GM19239 (cell line): ENCODE results near the gene FREM1.

Experiments used
- DNase-seq: peaks from one replicate; pipeline ENCODE4 v3.0.0; 2011; ENCODE audit warnings: low spot score; ENCODE audit not compliant: insufficient read length
- FAIRE-seq: peaks from 2 replicates; lab custom pipeline; 2011; peaks lifted over from hg19 to GRCh38; lab: Jason Lieb, UNC

FREM1 gene

DNA sequence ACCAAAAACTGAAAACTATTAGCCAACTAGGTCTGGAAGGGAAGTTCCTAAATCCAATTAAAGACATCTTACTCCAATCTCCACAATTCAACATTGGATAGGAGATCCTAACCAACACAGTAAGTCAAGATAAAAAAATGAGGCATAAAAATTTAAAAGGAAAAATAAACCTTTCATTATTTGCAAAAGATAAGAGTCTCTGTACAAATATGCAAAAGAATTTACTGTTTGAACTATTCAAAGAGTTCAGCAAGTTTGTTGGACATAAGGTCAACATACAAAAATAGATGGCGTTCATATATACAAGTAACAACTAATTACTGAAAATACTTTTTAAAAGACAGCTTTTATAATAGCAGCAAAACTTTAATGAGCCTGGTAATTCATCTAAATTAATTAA lies 3.1 kb upstream of the FREM1 start:
- DNase-seq (no peak), FAIRE-seq (no peak)

DNA sequence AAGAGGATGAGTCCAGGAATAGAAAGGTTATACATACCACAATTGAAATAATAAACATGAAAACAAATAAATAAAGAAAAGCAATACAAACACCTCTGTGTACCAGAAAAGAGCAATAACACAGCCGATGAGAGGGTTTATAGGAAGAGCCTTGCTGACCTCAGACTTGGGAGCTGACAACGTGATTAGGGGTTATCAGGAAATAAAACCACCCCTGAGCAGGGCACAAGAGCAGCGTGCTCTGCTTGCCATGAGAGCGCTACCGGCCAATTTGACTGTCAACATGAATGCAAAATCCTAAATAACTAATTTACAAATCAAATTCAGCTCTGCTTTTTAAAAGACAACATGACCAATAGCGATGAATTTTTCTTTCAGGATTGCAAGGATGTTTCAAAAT lies 2.6 kb upstream of the FREM1 start:
- FAIRE-seq (no peak), DNase-seq (no peak)

DNA sequence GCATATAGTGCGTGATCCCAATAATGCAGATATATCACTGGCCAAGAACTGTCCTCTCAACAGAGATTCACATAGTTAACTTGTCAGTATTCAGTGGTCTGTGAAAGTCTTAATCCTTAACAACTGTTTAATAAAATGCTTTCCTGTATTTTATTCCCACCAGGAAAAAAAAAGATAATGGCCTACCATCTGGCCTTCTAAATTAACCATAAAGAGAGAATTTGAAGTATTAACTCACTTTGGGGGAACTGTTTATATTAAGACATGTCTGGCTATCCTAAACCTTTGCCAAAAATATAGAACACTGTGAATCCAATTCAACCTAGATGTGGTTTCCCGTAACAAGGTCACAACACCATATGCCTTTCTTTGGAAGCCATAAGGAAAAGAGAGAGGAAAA lies 818 bp upstream of the FREM1 start:
- no peak for DNase-seq
- no peak for FAIRE-seq

DNA sequence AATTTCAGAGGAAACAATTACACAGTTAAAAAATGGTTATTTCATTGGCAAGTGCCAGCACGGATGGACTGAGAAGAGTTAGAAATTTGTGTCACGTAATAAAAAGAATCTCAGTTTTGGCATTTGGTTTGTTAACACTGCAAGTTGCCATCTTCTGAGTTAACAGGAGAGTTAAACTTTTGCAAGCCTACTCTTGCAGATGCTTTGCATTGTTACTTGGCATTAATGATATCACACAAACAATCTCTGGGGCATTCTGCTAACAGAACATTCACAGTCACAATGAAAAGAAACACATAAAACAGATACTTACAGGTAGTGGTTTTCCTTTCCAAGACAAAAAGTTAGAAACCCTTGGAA lies 647 bp downstream of the FREM1 start:
- DNase-seq, result no peak
- peak; percentile 51 for FAIRE-seq

DNA sequence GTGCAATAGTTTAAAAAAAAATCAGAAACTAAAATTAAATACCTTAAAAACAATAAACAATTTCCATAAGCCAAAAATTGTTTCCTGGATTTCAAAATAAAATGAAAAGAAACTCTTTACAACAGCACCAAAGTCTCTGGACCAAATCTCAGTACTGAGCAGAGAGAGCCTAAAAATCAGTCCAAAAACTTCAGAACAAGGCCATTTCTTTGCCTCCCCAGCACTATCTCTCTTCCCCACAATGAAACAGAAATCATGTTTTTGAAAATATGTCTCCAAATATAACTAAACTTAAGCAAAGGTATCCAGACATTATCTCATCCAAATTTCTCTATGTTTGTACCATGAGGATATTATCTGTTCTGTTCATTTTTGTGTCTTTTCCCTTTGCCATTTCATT lies 1.0 kb downstream of the FREM1 start:
- no peak for DNase-seq
- FAIRE-seq, result no peak

DNA sequence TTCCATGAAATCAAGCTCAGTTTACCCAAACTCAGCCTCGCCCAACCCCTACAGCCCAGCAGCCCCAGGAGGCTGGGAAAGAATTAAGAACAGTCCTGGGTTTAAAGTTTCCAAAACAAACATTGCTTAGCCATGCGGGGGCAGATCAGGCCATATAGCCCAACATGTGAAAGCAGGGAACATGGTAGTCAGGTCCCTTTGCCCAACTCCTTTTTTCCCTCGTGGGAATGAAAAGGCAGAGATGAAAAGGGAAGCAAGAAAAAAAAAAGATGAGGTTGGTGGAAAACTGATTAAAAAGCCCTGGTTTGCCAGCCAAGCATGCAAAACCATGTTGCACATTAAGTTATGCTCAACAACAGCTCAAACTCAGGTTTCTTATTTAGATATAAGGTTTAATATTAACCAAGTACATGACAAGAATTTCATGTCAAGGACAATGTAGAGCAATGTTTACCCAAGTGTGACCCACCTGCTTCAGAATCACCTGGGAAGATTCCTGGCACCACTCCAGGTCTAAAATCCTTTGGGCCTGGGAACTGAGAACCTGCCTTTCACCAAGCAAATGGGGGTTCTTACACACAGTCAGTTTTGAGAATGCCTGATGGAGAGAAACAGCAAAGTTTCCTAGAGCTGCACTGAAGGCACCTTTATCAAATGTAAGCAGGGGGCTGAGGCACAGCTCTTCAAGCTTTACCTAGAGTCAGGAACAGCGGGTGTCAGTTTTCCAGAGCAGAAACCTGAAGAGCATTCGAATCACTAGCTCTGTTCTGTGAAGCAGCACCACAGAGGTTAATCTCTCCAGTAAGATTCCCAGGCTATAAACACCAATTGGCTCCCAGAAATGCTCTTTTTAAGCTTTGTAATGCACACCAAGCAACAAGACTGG lies 1.7 kb downstream of the FREM1 start:
- peak; percentile 60 for FAIRE-seq
- DNase-seq, result no peak

DNA sequence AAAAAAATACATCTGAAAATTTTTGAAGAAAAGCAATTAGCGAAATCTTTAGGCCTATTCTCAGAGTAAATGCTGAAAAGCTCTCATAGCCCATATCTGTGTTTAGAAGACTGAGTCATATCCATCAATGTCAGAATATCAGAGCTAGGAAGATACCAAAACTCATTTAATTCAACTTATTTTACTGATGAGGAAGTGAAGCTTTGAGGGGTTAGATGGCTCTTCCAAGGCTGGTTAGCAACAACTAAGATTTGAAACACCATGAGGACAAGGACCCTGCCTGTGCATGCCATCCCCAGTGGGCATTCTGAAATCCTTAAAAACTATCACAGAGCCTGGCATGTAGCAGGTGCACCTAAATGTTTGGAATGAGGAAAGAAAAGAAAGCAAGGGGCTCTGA lies 2.5 kb downstream of the FREM1 start:
- DNase-seq, result no peak
- no peak for FAIRE-seq

DNA sequence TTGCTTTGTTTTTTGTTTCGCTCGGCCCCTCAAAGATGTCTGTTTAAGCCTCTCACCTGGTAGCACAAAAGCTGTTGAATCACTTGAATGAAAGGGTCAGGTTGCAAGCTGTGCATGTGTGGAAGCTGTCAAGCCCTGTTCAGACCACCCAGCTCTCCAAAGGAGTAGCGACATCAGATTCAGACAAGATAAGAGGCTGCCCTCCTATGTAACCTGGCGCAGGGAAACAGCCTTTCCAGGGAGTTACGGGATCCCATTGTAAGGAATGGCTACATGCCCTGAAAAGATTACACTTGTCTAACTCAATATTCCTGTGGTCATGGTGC lies 2.9 kb downstream of the FREM1 start:
- DNase-seq (no peak), FAIRE-seq (no peak)

DNA sequence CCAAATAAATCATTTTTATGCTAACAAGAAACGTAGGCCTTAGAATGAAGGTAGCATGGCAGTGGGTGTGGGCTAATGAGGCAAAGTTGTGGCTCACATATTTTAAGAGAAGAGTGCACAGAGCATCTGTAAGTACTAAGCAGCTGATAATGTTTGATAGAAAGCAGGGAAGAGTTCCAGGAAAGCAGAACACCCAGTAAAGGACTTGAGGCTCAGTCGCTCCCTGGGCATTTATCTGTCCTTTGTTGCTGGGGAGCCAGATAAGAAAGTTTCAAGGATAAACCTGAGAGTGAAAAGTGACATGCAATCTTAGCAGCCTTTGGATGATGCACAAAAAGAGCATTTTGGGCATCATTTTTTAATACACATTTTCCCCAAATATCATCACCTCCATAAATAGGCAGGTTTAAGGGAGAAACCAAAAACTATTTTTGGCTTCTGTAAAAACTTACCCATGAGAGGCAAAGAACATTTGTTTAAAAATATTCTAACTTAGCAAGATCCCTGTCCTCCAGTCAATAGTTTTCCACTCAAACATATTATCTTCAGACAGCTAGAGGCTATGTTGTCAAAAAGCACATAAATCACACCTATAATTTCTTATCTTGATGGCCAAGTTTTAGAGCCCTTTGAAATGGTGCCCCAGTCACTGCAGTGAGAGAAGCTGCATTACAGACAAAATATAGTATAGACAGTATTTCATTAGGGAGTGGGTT lies 3.4 kb downstream of the FREM1 start:
- FAIRE-seq (peak; percentile 31), DNase-seq (no peak)

DNA sequence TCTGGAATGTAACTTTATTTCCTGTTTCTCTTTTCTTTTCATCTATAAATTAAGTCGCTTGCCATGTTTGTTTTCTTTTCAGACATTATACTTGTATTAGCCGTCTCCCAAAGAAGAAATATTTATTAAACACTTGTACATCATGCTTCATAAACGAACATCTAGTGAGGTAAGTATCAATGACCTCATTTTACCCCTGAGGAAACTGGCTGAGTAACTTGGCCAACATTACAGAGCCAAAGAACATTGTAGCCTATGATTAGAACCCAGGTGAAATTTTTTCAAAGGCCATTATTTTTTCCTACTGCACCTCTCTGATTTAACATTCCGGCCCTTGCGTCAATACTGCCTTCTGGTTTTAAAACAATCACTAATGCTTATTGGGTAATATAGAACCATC lies 4.2 kb downstream of the FREM1 start:
- DNase-seq (no peak), FAIRE-seq (no peak)

DNA sequence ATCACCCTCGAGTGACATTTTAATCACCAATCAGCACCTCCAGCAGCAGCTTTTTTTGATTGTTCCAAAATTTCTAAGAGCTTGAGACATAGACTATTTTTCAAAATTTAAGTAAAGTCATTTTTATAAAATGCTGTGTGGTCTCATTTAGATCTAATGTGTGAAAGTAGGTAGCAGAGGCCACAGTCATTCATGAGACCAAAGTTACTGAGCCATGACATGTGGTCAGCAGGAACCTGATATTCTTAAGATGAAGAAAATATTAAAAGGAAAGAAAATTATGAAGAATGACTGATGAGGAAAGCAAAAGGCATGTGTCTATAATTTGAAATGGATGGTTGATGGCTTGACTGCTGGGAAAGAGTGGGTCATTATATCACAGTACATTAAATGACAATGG lies 7.2 kb downstream of the FREM1 start:
- DNase-seq, result no peak

DNA sequence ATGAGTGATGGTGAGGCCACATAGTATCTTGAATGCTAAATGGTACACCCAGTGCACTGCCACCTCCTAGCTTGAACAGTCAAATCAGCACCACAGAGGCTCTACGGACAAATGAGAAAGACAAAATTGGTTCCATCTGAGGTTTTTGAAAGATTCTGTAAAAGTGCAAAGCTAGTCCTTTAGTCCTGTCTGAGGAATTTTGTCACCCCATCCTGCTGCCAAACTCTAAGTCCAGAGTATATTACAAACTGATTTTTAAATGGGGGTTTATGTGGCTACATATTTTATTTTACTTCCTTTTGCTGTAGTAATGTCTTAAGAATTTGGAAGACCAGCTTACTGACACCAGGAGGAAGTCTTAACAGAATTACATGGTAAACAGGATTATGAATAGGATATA lies 7.7 kb downstream of the FREM1 start:
- FAIRE-seq (no peak), DNase-seq (no peak)

More for the DNA sequence above, 7.2 kb downstream of the FREM1 start:
- FAIRE-seq, result no peak

DNA sequence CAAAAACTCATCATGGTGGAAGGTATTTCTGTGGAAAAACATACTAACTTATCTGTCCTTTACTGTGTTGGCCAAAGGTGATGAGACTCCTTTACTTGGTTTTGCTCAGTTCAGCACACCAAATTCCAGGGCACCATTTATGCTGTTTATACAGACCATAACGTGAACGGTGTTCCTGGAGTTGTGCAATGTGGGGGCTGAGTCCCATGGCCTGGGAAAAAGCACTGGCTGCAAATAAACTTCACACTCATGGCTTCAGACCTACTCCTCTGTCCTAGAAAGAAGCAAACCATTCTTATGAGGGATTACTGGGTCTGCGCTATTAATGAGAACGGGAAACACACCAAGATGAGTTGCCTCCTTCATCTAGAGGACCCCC lies 10.4 kb downstream of the FREM1 start:
- FAIRE-seq (no peak), DNase-seq (no peak)

DNA sequence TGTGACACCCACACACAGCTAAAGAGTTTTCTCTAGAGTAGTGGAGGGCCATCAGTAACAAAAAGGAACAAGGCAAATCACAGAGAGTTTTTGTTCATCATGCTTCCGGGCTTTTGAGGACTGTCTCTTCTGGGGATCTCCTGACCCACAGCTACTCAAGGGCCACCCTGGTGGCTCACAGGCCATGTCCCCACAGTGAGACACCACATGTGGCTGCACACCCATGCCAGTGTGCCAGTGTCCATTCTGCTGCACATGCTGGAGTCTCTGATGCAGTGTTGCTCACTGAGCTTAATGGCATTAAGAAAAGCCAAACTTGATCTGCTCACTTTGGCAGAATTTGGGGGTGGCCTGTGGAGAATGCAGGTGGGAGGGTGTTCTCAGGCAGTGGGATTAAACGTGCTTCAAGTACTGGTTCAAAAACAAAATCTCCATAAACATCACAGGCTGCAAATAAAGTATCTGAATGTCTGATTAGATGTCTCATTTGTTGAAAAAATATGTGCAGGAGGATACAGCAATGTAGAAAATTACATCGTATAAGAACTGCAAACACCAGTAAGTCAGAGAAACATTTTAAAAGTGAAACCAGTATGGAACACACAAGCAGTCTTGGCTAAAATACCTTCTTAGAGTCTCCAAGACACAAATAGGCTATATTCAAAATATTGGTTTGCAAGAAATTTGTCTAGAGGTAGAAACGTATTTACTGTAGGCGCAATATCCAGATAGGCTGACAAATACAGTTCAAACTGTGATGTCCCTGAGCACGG lies 11.0 kb downstream of the FREM1 start:
- FAIRE-seq (no peak), DNase-seq (no peak)

DNA sequence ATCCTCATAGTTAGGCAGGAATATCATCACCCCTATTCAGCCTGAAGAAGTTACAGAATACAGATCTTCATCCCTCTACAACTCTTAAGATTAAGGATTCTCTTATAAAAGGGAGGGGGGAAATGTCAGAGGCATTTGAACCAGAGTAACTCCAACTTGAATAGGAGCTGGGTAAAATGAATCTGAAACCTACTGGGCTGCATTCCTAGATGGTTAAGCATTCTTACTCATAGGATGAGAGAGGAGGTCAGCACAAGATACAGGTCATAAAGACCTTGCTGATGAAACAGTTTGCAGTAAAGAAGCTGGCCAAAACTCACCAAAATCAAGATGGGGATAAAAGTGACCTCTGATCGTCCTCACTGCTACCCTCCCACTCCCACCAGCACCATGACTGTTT lies 14.4 kb downstream of the FREM1 start:
- DNase-seq (no peak), FAIRE-seq (no peak)

DNA sequence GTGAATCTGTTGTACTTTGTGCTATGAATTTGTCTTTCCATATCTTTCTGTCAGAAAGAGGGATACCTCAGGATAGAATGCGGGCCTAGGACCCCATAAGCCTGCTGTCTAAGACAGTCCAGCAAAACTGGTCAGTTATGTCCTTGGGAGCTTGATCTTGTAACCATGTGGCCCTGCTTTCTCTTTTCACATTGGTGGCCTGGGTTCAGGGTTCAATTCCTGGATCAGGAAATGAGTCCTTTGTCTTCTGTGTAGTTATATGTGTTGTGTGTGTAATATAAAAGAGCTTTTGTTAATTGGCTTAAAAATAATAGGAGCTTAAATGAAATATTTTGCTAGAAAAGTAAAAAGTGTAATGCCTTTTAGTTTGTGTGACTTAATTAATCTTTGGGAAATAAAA lies 16.9 kb downstream of the FREM1 start:
- DNase-seq (no peak), FAIRE-seq (no peak)

DNA sequence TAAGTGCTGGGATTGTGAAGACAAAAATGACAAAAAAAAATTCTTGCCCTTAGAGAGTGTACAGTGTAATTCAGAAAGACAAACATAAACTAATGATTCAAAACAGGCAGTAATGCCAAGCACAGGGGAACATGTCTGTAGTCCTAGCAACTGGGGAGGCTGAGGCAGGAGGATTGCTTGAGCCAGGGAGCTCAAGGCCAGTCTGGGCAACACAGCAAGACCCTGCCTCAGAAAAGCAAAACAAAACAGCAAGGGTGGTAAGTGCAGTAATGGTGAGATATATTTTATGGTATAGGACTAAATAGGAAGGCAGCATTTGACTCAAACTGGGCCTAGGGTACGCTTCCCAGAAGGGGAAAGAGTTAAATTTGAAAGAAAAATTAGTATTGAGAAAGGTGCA lies 18.9 kb downstream of the FREM1 start:
- FAIRE-seq, result no peak

DNA sequence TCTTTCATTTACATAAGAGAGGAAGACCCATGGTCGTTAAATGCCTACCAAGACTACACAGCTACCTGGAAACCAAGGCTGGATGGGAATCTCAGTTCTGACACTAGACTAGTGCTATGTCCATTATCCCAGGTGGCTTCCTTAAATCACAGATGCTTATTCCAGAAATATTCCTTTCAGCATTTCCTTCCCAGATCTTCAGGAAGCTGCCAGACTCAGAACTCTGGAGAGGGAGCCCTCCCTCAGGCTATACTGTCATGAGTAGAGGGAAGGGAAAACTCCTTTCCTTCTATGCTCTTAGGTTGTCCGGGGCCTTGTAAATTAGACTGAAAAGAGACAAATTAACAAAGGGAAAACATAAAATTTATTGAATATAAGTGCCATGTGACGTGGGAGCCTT lies 20.8 kb downstream of the FREM1 start:
- no peak for DNase-seq
- no peak for FAIRE-seq

More for the DNA sequence above, 18.9 kb downstream of the FREM1 start:
- DNase-seq, result no peak

DNA sequence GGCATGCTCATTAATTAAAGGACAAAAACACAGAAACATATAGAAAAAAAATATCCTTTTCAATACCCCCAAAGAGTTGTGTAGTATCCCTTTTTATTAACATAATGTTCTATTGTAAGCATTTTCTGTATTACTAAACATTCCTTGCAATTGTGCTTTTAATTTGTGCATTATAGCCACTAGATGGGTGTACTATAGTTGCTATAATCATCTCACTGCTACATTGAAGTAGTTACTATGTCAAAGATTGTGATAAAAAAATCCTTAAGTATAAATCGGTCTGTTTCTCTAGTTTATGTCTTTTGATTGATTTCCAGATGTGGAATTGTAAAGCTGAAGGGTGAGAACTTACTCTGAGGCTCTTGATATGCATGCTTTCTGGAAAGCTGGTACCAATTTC lies 21.4 kb downstream of the FREM1 start:
- FAIRE-seq, result no peak
- no peak for DNase-seq

DNA sequence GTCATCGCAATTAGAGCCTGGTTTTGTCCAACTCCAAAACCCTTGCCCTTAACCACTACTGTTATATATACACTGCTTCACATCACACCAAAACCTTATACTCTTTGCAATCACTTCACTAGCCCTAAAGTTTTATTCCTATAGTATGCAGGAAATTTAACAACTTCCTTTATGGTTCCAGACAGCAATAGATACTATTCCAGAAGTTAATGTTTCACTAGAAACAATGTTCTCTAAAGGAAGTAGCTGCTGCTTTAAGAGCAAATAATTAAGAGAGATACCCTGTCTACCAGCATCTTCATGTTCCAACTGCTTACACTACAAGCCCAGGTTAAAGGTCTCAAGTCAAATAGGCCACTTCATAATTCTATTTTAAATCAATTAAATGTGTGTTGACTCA lies 22.0 kb downstream of the FREM1 start:
- FAIRE-seq, result no peak
- DNase-seq, result no peak

DNA sequence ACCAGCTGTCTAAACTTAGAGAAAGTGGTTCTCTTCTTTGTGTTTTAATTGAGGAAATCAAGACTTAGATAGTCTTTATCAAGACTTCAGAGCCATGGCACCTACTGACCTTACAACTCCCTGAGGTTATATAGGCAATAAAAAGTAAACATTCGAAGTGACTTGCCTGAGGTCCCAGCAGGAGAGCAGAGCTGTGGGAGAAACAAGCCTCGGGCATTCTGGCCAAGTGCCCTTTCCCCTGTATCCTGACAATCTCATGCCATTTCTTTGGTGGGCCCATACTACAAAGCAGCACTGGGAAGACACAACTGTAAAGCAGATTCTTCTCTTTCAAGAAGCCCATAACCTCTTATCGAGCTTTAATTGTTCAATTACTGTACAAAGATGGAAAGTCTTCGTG lies 23.1 kb downstream of the FREM1 start:
- no peak for DNase-seq

More for the DNA sequence above, 23.1 kb downstream of the FREM1 start:
- no peak for FAIRE-seq
